GM23248 (cell line): ENCODE data around the gene PSD.

Experiments used
- EZH2 ChIP-seq: fragments of 200-600 bp; sonication (generic); IDR thresholded peaks from 2 replicates; pipeline ENCODE4 v1.6.1; 2018; ENCODE audit warnings: antibody characterized with exemption, mild to moderate bottlenecking; ENCODE audit not compliant: insufficient read depth, poor library complexity, severe bottlenecking
- EZH2phosphoT487 ChIP-seq: fragments of 200-600 bp; sonication (generic); IDR thresholded peaks from 2 replicates; pipeline ENCODE4 v1.6.1; 2018; ENCODE audit warnings: antibody characterized with exemption, moderate library complexity, mild to moderate bottlenecking, low read depth; ENCODE audit not compliant: insufficient read depth

DNA sequence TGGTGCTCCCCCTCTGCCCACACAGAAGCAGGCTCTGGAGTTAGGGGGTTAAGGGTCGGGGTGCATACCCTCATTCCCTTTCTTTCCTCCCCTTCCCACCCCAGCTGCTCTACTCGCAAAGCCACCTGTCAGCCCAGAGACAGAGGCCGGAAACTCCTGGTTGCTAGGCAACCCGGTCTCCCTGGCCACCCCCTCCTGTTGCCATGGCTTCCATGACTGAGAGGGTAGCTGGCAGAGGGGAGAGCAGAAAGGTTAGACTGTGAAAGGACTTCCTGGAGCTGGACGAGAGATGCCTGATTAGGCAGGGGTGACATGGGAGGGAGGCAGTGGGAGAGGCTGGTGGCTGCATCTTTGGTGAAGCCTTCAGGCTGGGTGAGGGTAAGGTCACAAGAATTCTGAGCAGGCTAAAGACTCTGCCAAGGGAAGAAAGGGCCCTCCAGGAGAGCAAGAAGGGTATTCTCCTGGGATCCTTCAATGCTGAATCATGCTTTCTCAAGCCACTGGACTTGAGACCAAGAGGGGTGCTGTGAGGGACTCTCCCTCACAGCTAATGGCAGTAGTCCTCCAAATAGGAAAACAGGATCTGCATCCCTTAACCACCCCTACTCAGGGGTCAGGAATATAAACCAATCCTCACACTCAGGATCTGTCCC, 5.4 kb downstream of the PSD start:
- TF ChIP-seq EZH2 = no peak
- TF ChIP-seq EZH2phosphoT487 = no peak
